T-helper 1 cell treated with Interleukin-12 subunit alpha and Interleukin-12 subunit beta and Interleukin-4 antibody, amounts not matched to agents 30 μg/mL and 1 μg/mL, for 36 hours (primary cell): Measurements from ENCODE around the gene HNRNPH1.

Source experiments
- H3K27ac Mint-ChIP-seq: one replicate; pipeline ENCODE4 v1.8.0; 2021; ENCODE audit warnings: mild to moderate bottlenecking, mixed read lengths
- H3K27me3 Mint-ChIP-seq: one replicate; pipeline ENCODE4 v1.8.0; 2021; ENCODE audit warnings: low read depth, mixed read lengths
- H3K36me3 Mint-ChIP-seq: one replicate; pipeline ENCODE4 v1.8.0; 2021; ENCODE audit warnings: low read depth, mixed read lengths
- H3K4me1 Mint-ChIP-seq: one replicate; pipeline ENCODE4 v1.8.0; 2021; ENCODE audit warnings: low read depth, mixed read lengths
- H3K4me3 Mint-ChIP-seq: one replicate; pipeline ENCODE4 v1.8.0; 2021; ENCODE audit warnings: mild to moderate bottlenecking, moderate library complexity, mixed read lengths
- H3K9me3 Mint-ChIP-seq: one replicate; pipeline ENCODE4 v1.8.0; 2021; ENCODE audit warnings: mixed read lengths

The HNRNPH1 gene

DNA sequence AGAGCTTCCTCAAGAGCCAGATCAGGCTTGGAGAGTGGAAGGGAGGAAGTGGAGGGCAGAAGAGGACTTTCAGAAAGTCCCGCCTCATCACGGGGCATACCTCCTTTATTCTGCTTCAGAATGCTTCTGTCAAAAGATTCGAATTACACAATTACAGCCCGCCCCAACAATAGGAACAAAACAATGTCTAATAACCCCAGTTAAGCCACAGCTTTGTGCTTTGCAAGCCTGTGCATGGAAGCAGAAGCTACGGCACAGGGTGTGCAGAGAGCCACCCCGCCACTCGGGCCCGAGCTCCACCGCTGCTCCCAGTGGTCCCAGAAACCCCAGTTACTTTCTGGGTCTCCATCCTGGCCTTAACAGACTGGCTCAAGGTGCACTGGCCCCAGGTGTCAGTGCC lies 23.5 kb downstream of the HNRNPH1 start:
- Mint-ChIP-seq H3K27me3 (no peaks in the 10 kb centered on the region), H3K4me1 (no peaks in the 10 kb centered on the region), H3K9me3 (no peaks in the 10 kb centered on the region), H3K27ac (no peak overlapping the region), H3K36me3 (peaks cover 17% of the 10 kb centered on the region), H3K4me3 (no peak overlapping the region)

DNA sequence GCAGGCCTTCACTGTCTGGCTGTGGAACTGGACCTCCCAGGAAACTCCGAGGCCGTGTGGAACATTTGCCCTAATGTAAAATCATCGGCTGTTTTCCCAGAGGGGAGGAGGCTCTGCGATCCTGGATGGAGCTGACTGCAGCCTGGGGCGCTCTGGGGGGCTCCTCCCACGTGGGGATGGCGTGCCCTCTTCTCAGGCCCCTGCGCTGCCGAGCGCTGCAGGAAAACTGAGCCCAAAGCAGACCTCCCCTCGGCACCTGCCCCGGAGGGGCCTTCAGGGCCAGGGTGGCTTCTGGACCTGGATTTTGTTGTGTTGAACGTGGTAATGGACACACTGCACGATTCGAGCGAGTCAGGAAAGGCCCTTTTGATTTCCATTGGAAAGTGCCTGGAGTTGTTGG lies 23.9 kb downstream of the HNRNPH1 start:
- no peaks in the 10 kb centered on the region for H3K4me1 Mint-ChIP-seq
- no peaks in the 10 kb centered on the region for H3K27me3 Mint-ChIP-seq
- H3K36me3 Mint-ChIP-seq, result peaks cover 17% of the 10 kb centered on the region
- H3K4me3 Mint-ChIP-seq, result no peak overlapping the region
- no peaks in the 10 kb centered on the region for H3K9me3 Mint-ChIP-seq
- no peak overlapping the region for H3K27ac Mint-ChIP-seq

DNA sequence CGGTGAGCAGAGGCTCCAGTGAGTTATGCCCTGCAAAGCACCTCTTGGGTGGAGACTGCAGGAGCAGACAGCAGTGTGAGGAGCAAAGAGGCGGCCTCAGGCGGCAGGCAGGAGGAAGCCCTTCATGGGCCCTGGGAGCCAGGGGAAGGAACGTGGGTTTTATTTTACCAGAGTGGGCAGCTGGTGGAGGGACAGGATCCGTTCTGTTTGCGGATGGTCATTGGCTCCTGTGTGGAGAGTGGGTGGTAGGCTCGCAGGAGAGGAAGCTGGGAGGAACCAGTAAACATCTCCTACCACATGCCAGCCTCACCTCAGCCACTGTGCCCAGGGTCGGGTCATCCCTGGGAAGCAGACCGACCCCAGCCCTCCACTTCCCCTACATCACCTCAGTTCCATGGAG lies 24.4 kb downstream of the HNRNPH1 start:
- no peak overlapping the region for H3K4me3 Mint-ChIP-seq
- no peak overlapping the region for H3K27ac Mint-ChIP-seq
- H3K9me3 Mint-ChIP-seq, result no peaks in the 10 kb centered on the region
- no peaks in the 10 kb centered on the region for H3K27me3 Mint-ChIP-seq
- peaks cover 20% of the 10 kb centered on the region for H3K36me3 Mint-ChIP-seq
- H3K4me1 Mint-ChIP-seq, result no peaks in the 10 kb centered on the region

DNA sequence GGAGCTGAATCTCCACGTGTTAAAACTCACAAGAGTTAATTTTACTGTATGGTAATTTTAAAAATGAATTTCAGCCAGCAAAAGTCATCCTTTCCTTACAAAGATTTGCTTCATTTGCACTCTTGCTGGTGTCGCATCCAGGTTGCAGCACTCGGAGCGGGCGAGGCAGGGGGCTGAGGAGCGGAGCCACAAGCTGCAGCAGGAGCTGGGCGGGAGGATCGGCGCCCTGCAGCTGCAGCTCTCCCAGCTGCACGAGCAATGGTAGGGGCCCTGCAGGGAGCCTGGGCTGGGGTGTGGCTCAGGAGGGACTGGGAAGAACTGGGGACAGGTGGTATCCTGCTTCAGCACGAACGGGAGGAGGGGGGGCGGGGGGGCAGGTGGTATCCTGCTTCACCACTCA lies 27.1 kb downstream of the HNRNPH1 start:
- H3K4me3 Mint-ChIP-seq, result no peak overlapping the region
- H3K27ac Mint-ChIP-seq, result no peak overlapping the region
- peaks cover 34% of the 10 kb centered on the region for H3K36me3 Mint-ChIP-seq
- H3K4me1 Mint-ChIP-seq, result no peaks in the 10 kb centered on the region
- H3K9me3 Mint-ChIP-seq, result no peaks in the 10 kb centered on the region
- H3K27me3 Mint-ChIP-seq, result no peaks in the 10 kb centered on the region

DNA sequence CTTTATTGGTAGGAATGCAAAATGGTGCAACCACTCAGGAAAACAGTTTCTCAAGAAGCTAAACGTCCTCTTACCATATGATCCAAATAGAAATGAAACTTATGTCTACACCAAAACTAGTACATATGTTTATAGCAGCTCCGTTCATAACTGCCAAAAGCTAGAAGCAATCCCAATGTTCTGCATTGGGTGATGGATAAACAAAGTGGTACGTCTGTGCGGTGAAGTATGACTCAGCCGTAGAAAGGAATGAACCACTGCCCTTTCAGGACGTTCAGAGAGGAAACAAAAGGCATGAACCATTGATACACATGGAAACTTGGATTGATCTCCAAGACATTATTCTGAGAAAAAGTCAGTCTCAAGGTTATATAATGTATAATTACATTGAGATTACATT lies 27.6 kb downstream of the HNRNPH1 start:
- Mint-ChIP-seq H3K4me1 (no peaks in the 10 kb centered on the region), H3K9me3 (no peaks in the 10 kb centered on the region), H3K36me3 (peaks cover 35% of the 10 kb centered on the region), H3K27ac (no peak overlapping the region), H3K4me3 (no peak overlapping the region), H3K27me3 (no peaks in the 10 kb centered on the region)

DNA sequence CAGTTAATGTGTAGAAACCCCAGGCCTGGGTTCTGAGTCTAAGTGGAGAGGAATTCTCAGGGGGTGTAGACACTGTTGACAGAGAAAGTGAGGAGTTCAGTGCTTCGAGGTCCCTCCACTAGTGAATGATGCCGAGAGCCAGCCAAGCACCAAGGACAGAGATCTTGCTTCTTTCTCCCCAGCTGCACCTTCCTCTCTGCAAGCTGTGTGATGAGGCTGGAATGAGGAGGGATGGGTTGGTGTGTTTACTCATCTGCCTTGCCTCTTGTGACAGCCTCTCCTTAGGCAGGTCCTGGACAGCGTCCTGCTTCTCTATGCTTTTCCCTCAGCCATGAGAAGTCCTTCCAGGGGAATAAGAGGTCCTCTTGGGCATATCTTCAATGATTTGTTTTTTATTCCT lies 35.3 kb downstream of the HNRNPH1 start:
- Mint-ChIP-seq H3K27ac (no peak overlapping the region), H3K36me3 (peaks cover 21% of the 10 kb centered on the region), H3K4me3 (no peak overlapping the region), H3K4me1 (no peaks in the 10 kb centered on the region), H3K9me3 (no peaks in the 10 kb centered on the region), H3K27me3 (no peaks in the 10 kb centered on the region)

DNA sequence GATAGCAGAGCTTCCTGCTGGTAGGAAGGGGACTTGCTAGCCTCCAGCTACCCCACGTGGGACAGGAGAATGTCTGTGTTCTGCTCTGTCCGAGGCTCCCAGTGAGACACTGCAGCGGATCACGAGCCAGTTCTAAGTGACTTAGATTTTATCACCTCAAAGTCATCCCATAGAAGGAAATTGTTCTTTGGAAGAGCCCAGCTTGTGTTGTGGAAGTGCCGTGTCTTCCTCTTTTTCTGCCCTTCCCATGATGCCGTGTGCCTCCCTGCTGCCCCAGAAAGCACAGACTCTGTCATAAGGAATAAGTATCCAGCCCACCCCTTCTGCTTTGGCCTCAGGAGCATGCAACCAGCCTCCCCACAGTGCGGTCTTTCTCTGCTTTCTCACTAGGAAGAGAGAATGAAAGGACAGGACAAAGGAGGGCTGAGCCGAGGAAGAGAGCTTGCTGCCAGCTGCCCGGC lies 37.5 kb downstream of the HNRNPH1 start:
- Mint-ChIP-seq H3K27me3 (no peaks in the 10 kb centered on the region), H3K4me3 (no peak overlapping the region), H3K27ac (no peak overlapping the region), H3K36me3 (peaks cover 14% of the 10 kb centered on the region), H3K4me1 (no peaks in the 10 kb centered on the region), H3K9me3 (no peaks in the 10 kb centered on the region)

DNA sequence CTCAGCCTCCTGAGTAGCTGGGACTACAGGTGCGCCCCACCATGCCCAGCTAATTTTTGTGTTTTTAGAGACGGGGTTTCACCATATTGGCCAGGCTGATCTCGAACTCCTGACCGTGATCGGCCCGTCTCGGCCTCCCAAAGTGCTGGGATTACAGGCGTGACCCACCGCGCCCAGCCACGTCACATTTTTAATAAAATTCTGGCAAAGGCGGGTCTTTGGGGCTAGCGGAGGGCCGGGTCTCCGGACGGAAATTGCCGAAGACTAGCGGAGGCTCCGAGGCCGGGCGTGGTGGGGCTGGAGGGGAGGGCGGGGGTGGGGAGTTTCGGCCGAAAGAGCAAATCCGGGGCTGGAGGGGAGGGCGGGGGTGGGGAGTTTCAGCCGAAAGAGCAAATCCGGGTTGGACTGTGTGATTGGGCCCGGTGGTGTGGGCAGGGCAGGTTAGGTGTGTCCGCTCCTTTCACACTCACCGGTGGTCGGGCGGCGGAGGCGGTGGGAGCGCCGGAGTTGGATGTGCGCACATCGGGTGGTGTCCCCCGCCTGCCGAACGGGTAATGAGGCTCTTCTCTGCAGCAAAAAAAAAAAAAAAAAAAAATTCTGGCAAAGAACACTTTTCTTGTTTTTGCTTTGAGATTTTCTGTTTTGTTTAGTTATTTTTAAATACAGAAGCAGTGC lies 46.0 kb downstream of the HNRNPH1 start:
- peaks cover 13% of the 10 kb centered on the region for H3K36me3 Mint-ChIP-seq
- no peak overlapping the region for H3K4me3 Mint-ChIP-seq
- no peaks in the 10 kb centered on the region for H3K27me3 Mint-ChIP-seq
- no peak overlapping the region for H3K27ac Mint-ChIP-seq
- H3K9me3 Mint-ChIP-seq, result no peaks in the 10 kb centered on the region
- H3K4me1 Mint-ChIP-seq, result no peaks in the 10 kb centered on the region

DNA sequence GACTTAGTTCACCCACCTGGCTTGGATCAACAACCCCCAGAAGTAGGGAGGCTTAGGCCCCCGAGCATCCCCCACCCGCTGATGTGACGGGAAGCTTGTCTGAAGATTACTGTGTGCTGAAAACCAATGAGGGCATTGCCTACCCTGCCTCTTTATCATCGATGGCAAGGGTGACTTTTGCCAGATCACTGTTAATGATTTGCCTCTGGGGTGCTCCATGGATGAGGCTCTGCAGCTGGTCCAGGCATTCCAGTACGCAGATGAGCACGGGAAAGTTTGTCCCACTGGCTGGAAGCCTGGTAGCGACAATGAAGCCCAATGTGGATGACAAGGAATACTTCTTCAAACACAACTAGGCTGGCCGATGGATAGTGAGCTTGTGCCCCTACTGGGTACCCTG lies 51.1 kb downstream of the HNRNPH1 start:
- no peak overlapping the region for H3K27ac Mint-ChIP-seq
- H3K4me1 Mint-ChIP-seq, result peaks cover 2% of the 10 kb centered on the region
- H3K36me3 Mint-ChIP-seq, result peaks cover 18% of the 10 kb centered on the region
- H3K27me3 Mint-ChIP-seq, result no peaks in the 10 kb centered on the region
- no peak overlapping the region for H3K4me3 Mint-ChIP-seq
- no peaks in the 10 kb centered on the region for H3K9me3 Mint-ChIP-seq

DNA sequence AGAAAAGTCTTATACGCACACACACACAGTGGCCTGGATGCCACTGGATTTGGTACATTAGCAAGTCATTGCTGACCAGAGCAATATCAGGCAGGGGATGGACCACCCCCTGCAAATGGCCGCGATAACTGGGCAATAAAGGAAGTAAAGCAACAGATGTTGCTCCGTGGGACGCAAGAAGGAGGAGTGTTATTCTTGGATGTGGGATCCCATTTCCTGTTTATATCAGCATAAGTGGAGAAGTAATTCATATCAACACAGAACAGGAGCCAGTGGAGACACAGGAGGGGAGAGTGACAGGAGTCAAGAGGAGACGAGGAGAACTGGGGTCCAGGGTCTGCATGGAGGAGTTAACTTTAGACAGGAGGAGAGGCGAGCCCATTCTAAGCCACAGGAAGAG lies 54.8 kb downstream of the HNRNPH1 start:
- Mint-ChIP-seq H3K27me3 (no peaks in the 10 kb centered on the region), H3K4me1 (peaks cover 2% of the 10 kb centered on the region), H3K36me3 (peaks cover 20% of the 10 kb centered on the region), H3K4me3 (no peak overlapping the region), H3K27ac (no peak overlapping the region), H3K9me3 (no peaks in the 10 kb centered on the region)

DNA sequence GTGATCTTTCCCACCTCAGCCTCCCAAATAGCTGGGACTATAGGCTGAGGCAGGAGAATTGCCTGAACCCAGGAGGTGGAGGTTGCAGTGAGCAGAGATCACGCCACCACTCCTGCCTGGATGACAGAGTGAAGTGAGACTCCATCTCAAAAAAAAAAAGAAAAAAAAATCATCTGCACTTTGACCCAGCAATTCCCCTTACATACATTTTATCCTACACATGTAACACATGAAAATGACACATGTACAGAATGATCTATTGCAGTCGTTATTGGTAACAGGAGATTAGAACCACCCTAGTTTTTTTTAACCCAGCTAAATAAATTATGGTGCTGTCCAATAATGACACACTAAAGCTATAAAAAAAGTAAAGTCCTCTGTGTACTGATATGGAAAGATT lies 58.9 kb downstream of the HNRNPH1 start:
- Mint-ChIP-seq H3K9me3 (no peaks in the 10 kb centered on the region), H3K36me3 (peaks cover 21% of the 10 kb centered on the region), H3K4me1 (peaks cover 7% of the 10 kb centered on the region), H3K4me3 (no peak overlapping the region), H3K27ac (no peak overlapping the region), H3K27me3 (no peaks in the 10 kb centered on the region)
